22Rv1 (cell line): ENCODE measurements around the gene MTCH1.
"Not testable (repeated sequence)": the region's sequence is repeated elsewhere in the genome, so short reads cannot be mapped to it uniquely, and the experiment has no call there.

Experiments
- CTCF ChIP-seq: fragments of 450-650 bp; IDR thresholded peaks from 2 replicates; pipeline ENCODE4 v1.5.1; 2017; ENCODE audit warnings: mild to moderate bottlenecking
- ZFX ChIP-seq: fragments of 450-650 bp; IDR thresholded peaks from 2 replicates; pipeline ENCODE4 v1.6.1; 2017; ENCODE audit warnings: antibody characterized with exemption, borderline replicate concordance

- not testable (repeated sequence) for TF ChIP-seq ZFX, CTCF
These were observed 47.0 kb downstream of the MTCH1 start for GRCh38 chr6:36939005-36939404.
